PC-9 (cell line): ENCODE measurements around the gene EXOSC5. TPM values are rescaled to one million over a fixed set of nuclear protein-coding genes. Genes with fewer than 3 reads are reported as not detected.

Source experiments
- BruUV-seq: library from RNA; stranded (reverse); fragments of 400-500 nt; replicated peaks from 2 replicates; lab custom pipeline; 2021; lab: Mats Ljungman, UMichigan
- CTCF ChIA-PET: fragments of 300-600 bp; sonication (Branson Sonifier 250); formaldehyde crosslinking; loops from one replicate; lab custom pipeline; 2022; ENCODE audit warnings: antibody characterized with exemption; lab: Charles Lee
- POLR2A ChIA-PET: fragments of 300-600 bp; sonication (Branson Sonifier 250); formaldehyde crosslinking; loops from one replicate; lab custom pipeline; 2022; ENCODE audit warnings: antibody characterized with exemption; ENCODE audit not compliant: unreplicated experiment; lab: Charles Lee
- DNase-seq, 2 experiments: peaks; one replicate each; pipeline versions ENCODE4 v3.0.0 to v3.0.0-alpha.2; 2015 to 2022; ENCODE audit warnings: mixed read lengths in 1 of 2
- H2AFZ ChIP-seq: fragments of 200-600 bp; sonication (generic); 2 replicates; pipeline ENCODE4 v1.8.1; 2017; ENCODE audit warnings: antibody characterized with exemption
- H3F3A ChIP-seq: fragments of 200-600 bp; sonication (generic); 2 replicates; pipeline ENCODE4 v1.8.1; 2017; ENCODE audit warnings: antibody characterized with exemption, mild to moderate bottlenecking, low read depth; ENCODE audit not compliant: insufficient read depth
- H3K27ac ChIP-seq: fragments of 200-600 bp; sonication (generic); 2 replicates; pipeline ENCODE4 v1.6.1; 2016; ENCODE audit warnings: mixed run types
- H3K27me3 ChIP-seq: fragments of 200-600 bp; sonication (generic); 2 replicates; pipeline ENCODE4 v1.6.1; 2016; ENCODE audit warnings: low read depth, mixed run types; ENCODE audit not compliant: insufficient read depth
- H3K36me3 ChIP-seq: fragments of 200-600 bp; sonication (generic); 2 replicates; pipeline ENCODE4 v1.6.1; 2016; ENCODE audit warnings: low read depth, mixed run types
- H3K4me1 ChIP-seq: fragments of 200-600 bp; sonication (generic); replicated peaks from 2 replicates; pipeline ENCODE4 v1.6.1; 2016; ENCODE audit warnings: mixed run types; ENCODE audit not compliant: insufficient read depth
- H3K4me2 ChIP-seq: fragments of 200-600 bp; sonication (generic); 2 replicates; pipeline ENCODE4 v1.6.1; 2017; ENCODE audit warnings: mixed run types
- H3K4me3 ChIP-seq: fragments of 200-600 bp; sonication (generic); 2 replicates; pipeline ENCODE4 v1.6.1; 2016; ENCODE audit warnings: mixed run types
- H3K79me2 ChIP-seq: fragments of 200-600 bp; sonication (generic); 2 replicates; pipeline ENCODE4 v1.6.1; 2017; ENCODE audit warnings: low read depth, mixed run types
- H3K9me2 ChIP-seq: fragments of 200-600 bp; sonication (generic); 2 replicates; pipeline ENCODE4 v1.8.1; 2017; ENCODE audit warnings: mild to moderate bottlenecking; ENCODE audit not compliant: insufficient read depth
- H3K9me3 ChIP-seq: fragments of 200-600 bp; sonication (generic); 2 replicates; pipeline ENCODE4 v1.8.1; 2016; ENCODE audit warnings: low read depth; ENCODE audit not compliant: insufficient read depth
- H4K20me1 ChIP-seq: fragments of 200-600 bp; sonication (generic); 2 replicates; pipeline ENCODE4 v1.8.1; 2017; ENCODE audit not compliant: insufficient read depth
- CTCF ChIP-seq: fragments of 200-600 bp; sonication (generic); conservative IDR thresholded peaks from 2 replicates; pipeline ENCODE4 v1.6.1; 2017; ENCODE audit warnings: mixed run types, antibody characterized with exemption, mild to moderate bottlenecking, moderate library complexity
- EZH2 ChIP-seq: fragments of 200-600 bp; sonication (generic); IDR thresholded peaks from 2 replicates; pipeline ENCODE4 v1.8.0; 2017; ENCODE audit warnings: antibody characterized with exemption, low read depth
- intact Hi-C: fragments of 100-400 bp; cut with micrococcal nuclease; formaldehyde crosslinking; loops from one replicate; pipeline ENCODE4 v1.10.0; 2022; ENCODE audit not compliant: unreplicated experiment
- total RNA-seq: library from RNA; stranded (reverse); gene quantifications from 2 replicates; pipeline ENCODE4 v1.2.3, GENCODE V29; 2021

Gene EXOSC5
- total RNA-seq, 1 experiment from 2014 or later = 37.7 TPM

GRCh38 chr19:41426952-41427646, 29.9 kb upstream of the EXOSC5 start, which contains the start of gene B3GNT8:
B3GNT8 (minus strand) TSS chr19:41427374; CDS start chr19:41426778, 596 bp downstream.
- no peak for TF ChIP-seq EZH2
- no peak for TF ChIP-seq CTCF
- Histone ChIP-seq H3K4me3 (no peak within 1 kb of the TSS), H3K4me2 (no peak within 1 kb of the TSS), H4K20me1 (no peaks in the 10 kb centered on the region), H3K9me3 (no peaks in the 10 kb centered on the region), H3K4me1 (no peaks in the 10 kb centered on the region), H2AFZ (no peak within 1 kb of the TSS), H3K36me3 (no peaks in the 10 kb centered on the region), H3K79me2 (no peaks in the 10 kb centered on the region), H3K27me3 (no peaks in the 10 kb centered on the region), H3K27ac (no peak within 1 kb of the TSS), H3K9me2 (no peaks in the 10 kb centered on the region), H3F3A (peaks cover 7% of the 10 kb centered on the region; the same call in 1 of the 2 replicates)
- peak in 1 of 2 experiments; percentile 49 for DNase-seq
- intact Hi-C loops = no loop called here
- BruUV-seq = no TSS peak
- ChIA-PET CTCF (interaction anchor here (0.7 kb wide), 1 partner anchor 8 kb away, joined by 15 read pairs; no protein-coding TSS in a partner anchor), POLR2A (interaction anchor here (0.6 kb wide), 1 partner anchor 12 kb away, joined by 22 read pairs; the partner anchor contains the start of gene DMAC2)

GRCh38 chr19:41426116-41426841, 29.1 kb upstream of the EXOSC5 start:
- ChIA-PET CTCF (no interaction called here), POLR2A (no interaction called here)
- H3K4me2 ChIP-seq = no peak overlapping the region
- no peaks in the 10 kb centered on the region for H3K36me3 ChIP-seq
- H3K9me3 ChIP-seq = no peaks in the 10 kb centered on the region
- no peaks in the 10 kb centered on the region for H3K79me2 ChIP-seq
- TF ChIP-seq EZH2 (no peak), CTCF (no peak)
- DNase-seq = no peak
- no peaks in the 10 kb centered on the region for H3K27me3 ChIP-seq
- intact Hi-C loops = no loop called here
- no peak overlapping the region for H3K4me3 ChIP-seq
- no peak overlapping the region for H3K27ac ChIP-seq
- peaks cover 7% of the 10 kb centered on the region; the same call in 1 of the 2 replicates for H3F3A ChIP-seq
- no peak overlapping the region for H2AFZ ChIP-seq
- no peaks in the 10 kb centered on the region for H4K20me1 ChIP-seq
- BruUV-seq = no TSS peak
- no peaks in the 10 kb centered on the region for H3K4me1 ChIP-seq
- H3K9me2 ChIP-seq = no peaks in the 10 kb centered on the region

- Histone ChIP-seq H2AFZ (no peak overlapping the region), H3K27me3 (no peaks in the 10 kb centered on the region), H3K4me2 (no peak overlapping the region), H3K4me1 (no peaks in the 10 kb centered on the region), H3K79me2 (no peaks in the 10 kb centered on the region), H3K36me3 (no peaks in the 10 kb centered on the region), H3K27ac (no peak overlapping the region), H3K4me3 (no peak overlapping the region), H3K9me2 (no peaks in the 10 kb centered on the region), H3K9me3 (no peaks in the 10 kb centered on the region), H3F3A (0 out of 2 replicates have a peak, but pooled peaks cover 7% of the 10 kb centered on the region), H4K20me1 (no peaks in the 10 kb centered on the region)
- intact Hi-C loops = no loop called here
- no peak for DNase-seq
- ChIA-PET CTCF (no interaction called here), POLR2A (no interaction called here)
- BruUV-seq = no TSS peak
- TF ChIP-seq CTCF (no peak), EZH2 (no peak)
Observed at GRCh38 chr19:41425174-41426115, 28.3 kb upstream of the EXOSC5 start.
